MM.1S (cell line): ENCODE data around the gene TTF2.

Experiments
- EZH2 ChIP-seq: fragments of 300-600 bp; sonication (generic); optimal IDR thresholded peaks from 2 replicates; pipeline ENCODE3; 2017; ENCODE audit warnings: low read depth, mild to moderate bottlenecking, antibody characterized with exemption, low read length, mixed read lengths
- EZH2phosphoT487 ChIP-seq: fragments of 300-600 bp; sonication (generic); IDR thresholded peaks from 2 replicates; pipeline ENCODE4 v1.6.1; 2018; ENCODE audit warnings: antibody characterized with exemption, low read length
- TF ChIP-seq, protein P1 (sequence below): fragments of 300-600 bp; sonication (generic); IDR thresholded peaks from 2 replicates; pipeline ENCODE4 v1.5.1; 2016; ENCODE audit warnings: antibody characterized with exemption, low read length, mixed read lengths

DNA sequence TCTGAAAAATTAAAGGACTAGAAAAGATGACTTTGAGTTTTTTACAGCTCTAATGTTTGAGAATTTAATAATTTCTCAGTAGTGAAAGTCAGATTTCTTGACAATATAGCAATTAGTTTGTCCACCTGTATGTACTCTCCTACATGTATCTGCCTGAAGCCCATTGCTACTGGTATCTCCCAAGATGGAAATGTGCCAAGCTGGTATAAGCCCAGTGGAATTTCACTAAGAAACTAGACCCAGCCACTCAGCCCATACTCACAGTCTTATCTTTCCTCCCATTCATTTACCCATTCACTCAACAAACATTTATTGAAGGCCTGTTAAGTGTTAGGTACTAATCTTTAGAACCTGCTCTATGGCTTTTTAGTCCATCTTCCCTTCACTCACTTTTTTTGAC is 83.0 kb downstream of the TTF2 start:
- TF ChIP-seq, protein P1, sequence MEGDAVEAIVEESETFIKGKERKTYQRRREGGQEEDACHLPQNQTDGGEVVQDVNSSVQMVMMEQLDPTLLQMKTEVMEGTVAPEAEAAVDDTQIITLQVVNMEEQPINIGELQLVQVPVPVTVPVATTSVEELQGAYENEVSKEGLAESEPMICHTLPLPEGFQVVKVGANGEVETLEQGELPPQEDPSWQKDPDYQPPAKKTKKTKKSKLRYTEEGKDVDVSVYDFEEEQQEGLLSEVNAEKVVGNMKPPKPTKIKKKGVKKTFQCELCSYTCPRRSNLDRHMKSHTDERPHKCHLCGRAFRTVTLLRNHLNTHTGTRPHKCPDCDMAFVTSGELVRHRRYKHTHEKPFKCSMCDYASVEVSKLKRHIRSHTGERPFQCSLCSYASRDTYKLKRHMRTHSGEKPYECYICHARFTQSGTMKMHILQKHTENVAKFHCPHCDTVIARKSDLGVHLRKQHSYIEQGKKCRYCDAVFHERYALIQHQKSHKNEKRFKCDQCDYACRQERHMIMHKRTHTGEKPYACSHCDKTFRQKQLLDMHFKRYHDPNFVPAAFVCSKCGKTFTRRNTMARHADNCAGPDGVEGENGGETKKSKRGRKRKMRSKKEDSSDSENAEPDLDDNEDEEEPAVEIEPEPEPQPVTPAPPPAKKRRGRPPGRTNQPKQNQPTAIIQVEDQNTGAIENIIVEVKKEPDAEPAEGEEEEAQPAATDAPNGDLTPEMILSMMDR, result no peak
- TF ChIP-seq EZH2phosphoT487, result no peak
- no peak for TF ChIP-seq EZH2
